Fibroblast of skin of right biceps (primary cell): ENCODE measurements around the gene DHRS13.
A peak's percentile ranks its signal among the peaks of the same experiment; 100 is the strongest.

Source experiments
- DNase-seq: peaks from one replicate; pipeline ENCODE4 v3.0.0-alpha.2; 2013

Gene DHRS13, protein sequence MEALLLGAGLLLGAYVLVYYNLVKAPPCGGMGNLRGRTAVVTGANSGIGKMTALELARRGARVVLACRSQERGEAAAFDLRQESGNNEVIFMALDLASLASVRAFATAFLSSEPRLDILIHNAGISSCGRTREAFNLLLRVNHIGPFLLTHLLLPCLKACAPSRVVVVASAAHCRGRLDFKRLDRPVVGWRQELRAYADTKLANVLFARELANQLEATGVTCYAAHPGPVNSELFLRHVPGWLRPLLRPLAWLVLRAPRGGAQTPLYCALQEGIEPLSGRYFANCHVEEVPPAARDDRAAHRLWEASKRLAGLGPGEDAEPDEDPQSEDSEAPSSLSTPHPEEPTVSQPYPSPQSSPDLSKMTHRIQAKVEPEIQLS

DNA sequence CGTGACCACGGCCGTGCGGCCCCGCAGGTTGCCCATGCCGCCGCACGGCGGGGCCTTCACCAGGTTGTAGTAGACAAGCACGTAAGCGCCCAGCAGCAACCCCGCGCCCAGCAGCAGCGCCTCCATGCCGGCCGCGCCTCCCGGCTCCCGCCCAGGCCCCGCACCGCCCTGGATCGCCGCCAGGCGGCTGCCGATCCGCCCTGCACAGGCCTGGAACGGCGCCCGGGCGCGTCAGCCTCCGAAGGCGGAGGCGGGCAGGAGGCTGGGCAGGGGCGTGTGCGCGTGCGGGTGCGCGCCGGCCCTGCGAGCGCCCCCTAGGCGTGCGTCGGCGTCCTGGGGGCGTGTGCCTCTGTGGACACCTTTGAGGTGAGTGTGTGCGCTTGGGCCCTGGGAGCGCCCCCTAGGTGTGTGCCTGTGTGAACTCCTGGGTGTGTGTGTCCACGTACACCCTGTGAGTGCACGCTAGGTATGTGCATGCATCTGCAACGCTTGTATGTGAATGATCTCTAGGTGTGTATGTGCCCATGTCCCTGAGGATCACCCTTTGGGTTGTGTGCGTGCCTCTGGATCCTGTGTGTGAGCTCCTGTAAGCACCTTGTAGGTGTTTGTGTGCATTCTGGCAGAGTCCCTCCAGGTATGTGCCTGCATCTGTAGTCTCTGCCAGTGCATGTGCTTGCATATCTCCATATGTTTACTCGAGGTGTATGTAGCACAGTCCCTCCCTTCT is at the start of gene DHRS13:
Gene DHRS13 (minus strand): TSS at position 261 of the 727 bp plus-strand sequence. CDS start 135 bp downstream, at position 126.
- DNase-seq: peak; percentile 89

DNA sequence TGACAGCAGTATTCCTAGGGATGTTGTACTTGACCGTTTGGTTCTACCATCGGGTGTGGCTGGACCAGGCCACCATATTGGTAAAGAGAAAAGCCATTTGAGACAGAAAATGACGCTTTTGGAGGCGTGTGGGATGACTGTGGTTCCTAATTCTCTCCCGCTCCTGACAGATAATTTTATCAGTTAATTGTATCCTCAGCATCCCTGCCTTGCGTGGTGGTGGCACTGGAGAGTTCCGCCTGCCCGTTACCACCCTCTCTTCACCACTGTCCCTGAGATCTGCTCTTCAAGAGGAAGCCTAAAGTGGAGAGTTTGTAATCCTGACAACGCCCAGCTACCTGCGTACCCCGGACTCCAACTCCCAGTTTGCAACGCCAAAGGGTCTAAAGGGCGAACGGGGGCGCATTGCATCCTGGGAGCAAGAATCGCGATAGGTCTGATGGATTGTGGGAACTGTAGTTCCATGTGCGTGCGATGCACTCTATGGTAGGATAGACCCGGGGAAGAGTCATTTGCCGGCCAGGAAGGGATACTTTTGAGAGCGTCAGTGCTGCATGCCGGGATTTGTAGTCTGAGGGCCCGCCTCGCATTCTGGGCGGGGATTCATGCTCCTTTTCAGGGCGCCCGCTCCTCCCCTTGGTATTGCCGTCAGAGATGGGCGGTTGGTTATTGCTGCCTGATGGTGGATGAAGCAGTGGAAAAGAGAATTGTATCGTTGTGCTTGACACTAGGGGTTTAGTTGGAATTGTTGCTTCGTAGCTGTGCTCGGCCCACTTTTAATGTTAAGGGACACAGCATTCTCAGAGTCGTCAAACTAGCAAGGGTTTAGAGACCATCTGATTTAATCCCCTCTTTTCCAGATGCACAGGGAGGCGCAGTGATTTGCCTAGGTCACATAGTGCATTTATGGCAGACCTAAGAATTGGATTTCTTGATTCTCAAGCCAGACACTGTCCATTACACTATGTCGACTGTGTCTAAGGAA is 49.4 kb upstream of the DHRS13 start:
- DNase-seq: peak; percentile 99

DNA sequence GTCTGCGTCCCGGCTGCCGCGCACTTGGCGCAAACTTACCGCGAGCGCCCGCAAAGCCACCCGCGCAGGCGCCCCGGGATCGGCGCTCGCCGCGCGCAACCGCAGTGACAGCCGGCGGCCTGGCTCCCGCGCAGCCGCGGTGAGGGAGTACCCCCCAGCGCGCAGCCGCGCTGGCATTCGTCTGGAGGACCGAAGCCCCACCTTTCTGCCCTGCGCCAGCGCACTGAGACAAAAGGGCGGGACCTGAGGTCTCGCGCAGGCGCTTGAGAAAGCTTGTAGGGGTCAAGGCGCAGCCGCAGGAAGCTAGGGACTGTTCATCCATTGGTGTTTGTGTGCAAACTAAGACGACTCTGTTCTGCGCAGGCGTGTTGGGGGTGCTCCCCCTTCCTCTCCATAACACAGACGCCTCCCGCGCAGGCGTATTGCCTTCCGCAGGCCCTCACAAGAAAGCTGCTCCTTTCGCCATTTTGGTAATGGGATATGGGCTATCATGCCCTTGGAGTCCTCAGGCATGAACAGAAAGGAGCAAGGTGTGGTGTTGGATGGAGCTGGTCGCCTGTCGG is 48.6 kb upstream of the DHRS13 start, which contains the start of gene PHF12:
Gene PHF12 (minus strand): TSS at position 91 of the 563 bp plus-strand sequence. CDS start 558 bp downstream, outside the sequence.
- peak; percentile 100 for DNase-seq

DNA sequence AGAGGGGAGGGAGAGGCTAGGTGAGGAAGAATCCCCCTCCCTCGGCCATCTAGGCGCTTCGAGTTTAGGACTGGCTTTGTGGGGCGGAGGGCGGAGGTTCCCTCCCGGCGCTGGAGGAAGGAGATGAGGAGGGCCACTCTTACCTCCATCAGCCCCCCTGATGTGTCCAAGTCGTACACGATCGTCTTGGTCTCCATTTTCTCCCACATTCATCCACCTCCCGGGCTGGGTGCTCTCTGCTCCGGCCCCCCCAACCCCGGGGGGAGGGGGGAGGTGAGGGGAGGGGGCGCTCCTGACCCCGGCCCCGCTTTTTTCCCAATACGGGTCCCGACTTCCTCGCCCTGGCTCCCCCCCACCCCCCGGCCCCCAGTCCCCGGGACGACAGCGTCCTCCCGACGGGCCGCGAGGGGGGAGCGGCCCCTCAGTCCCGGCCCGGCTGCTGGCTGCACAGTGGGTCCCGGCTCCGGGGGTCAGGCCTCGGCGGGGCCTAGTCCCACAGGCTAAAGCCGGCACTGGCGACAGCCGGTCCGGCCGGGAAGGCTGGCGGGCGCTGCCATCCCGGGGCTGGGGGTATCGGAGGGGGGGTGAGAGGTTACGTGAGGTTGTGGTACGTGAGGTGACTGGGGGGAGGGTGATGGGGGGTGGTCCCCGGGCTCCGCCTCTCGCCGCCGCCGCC is 48.0 kb upstream of the DHRS13 start:
- DNase-seq: no peak

DNA sequence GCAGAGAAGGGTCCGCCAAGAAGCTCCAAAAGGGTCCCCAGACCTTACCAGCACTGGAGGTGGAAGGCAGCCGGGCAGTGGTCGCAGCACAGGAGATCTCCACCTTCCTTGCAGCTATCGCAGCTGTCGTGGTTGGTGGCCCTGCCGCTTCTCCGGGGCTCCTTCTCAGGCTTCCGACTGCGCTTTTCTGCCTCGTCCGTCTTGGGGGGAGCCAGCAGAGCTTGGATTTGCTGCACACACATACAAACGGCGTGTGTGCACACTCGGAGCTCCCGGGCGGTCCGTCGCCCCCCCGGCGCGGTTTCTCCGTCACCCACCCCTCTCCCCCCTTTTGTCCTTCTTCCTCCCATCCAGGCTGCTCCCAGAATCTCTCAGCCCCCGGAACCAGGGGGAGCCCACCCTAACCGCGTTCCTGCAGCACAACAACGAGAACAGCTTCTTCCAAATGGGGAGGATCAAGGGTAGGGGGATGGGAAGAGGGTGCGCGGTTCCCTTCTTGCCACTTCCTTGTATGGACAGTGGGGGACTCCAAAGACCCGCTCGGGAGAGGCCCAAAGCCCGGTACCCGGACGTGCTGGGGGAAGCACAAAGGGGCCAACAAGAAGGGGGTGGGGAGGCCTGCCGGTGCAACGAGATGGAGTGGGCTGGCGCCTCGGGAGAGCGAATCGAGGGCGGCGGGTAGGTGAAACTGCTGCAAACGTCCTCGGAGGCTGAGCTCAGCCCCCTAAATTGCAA is 47.3 kb upstream of the DHRS13 start:
- peak; percentile 71 for DNase-seq

DNA sequence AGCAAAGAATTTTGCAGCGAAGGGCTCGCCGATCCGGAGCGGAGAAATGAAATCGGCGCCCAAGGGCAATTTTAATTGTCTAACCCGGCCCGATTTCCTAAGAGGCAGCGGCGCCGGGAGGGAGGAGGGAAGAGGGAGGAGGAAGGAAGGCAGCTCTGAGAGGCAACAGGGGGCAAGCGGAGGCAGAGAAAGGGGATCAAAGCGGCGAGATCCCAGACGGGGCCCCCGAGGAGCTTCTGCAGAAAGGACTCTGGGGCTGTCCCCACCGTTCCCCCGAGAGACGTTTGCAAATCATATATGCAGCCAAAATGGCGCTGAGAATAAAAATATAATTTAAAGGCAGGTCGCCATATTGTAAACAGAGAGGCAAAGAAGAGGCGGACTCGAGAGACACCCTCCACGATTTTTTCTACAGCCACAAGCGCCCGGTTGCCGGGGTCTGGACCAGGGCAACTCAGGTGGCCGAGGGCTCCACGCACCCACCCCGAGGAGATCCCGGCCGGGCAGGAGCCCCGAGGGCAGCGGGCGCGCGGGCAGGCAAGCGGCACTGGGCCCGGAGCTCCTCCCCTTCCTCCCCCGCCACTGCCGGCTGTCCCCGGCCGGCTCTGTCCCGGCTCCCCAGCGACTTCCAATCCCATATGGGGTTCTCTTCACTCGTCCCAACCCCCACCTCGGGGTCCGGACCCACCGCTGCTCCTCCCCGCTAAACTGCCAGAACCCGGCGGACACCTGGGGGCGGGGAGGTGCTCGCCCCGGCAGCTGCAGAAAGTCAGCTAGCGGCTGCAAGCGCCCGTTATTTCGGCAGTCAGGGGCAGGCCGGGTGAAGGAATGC is 46.5 kb upstream of the DHRS13 start:
- peak; percentile 50 for DNase-seq

DNA sequence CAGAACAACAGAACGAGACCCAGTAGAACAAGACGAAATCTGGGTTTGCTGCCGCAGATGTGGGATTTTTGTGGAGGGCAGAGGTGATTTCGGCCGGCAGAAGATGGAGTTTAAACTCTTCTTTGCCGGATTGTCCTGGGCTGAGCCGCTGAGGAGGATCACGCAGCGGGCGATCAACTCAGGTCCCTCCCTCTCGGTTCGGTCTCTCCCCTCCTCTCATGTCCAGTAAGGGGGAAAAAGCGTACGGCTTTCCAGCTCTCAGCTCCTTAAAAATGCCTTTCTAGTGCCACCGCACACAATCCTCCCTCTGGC is 46.0 kb upstream of the DHRS13 start:
- no peak for DNase-seq

DNA sequence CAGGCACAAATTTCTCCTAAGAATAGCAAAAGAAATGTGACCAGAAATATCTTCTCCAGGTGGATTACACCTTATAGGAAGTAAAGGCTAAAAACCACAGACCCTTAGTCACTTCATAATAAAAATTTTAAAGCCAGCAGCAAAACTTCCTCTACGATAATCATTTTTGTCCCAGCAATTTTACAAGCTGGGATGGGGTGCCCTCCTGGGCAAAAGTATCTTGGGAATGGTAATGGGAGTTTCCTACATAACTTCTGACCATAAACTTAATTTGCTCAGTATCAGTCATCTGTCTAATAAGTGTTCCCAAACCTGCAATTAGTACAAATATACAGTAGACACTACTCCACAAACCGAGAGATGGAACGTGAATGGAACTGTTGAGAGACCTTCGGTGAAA is 45.5 kb upstream of the DHRS13 start:
- no peak for DNase-seq

DNA sequence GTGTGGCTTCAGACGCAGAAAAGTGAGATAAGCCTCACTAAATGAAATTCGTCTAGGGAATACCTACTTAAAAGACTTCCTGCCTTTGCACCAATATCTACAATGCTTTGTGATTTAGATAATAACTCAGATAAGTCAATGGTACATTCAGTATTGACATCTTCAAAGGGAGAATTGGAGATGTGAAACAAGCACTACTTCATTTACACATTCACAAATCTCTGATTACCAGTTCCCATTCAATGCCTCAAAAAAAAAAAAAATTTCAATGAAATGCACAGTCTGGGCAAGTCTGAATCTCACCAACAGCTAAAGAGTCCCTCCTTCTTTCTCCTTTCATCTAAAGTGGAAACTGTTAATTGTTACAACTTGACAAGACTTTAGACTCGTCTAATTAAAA is 44.8 kb upstream of the DHRS13 start:
- DNase-seq: no peak

DNA sequence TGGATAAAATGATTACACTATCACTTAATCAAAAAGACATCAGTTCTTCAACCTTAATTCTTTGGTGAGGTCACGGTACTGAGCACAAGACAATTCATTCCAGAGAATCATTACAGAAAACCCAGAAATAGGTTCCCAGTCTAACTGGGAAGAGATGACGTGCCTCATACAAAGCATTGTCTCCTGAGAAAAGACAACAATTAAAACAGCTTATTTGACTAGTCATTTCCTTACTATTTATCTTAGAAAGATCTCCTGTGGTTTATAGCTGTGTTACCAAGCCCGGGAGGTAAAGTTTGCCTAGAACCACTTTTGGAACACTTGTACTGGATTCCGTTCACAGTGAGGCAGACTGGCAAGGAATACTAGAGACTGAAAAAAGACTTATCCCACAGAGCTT is 43.4 kb upstream of the DHRS13 start:
- peak; percentile 84 for DNase-seq

DNA sequence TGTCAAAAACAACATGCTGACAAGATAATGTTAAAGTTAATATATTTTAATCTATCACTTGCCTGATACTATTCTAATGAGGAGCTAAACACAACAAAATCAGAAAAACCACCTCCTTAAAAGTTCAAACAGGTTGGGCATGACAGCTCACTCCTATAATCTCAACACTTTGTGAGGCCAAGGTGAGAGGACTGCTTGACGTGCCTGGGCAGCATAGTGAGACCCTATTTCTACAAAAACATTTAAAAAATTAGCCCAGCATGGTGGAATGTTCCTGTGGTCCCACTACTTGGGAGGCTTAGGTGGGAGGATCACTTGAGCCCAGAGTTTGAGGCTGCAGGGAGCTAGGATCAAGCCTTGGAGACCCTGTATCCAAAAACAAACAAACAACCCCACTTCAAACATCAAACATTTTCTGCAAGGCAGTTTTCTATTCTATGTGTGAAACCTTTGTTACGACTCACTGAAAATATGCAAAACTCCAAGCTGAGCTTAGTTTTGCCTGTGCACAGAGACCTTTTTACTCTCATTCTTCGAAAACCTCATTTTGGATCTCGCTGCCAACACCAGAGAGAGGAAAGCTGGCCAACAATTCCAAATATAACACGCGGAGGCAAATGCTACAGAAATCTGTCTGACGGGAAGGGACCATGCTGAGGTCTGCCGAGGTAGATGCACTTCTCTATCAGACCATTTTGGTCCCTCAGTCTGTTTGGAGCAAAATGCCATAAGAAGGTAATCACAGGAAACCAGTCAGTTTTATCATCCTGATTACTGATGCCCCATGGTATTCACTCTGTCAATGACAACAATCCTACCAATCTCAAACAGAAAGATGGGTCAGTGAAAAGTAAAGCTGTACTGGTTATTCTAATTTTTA is 42.2 kb upstream of the DHRS13 start:
- peak; percentile 65 for DNase-seq

DNA sequence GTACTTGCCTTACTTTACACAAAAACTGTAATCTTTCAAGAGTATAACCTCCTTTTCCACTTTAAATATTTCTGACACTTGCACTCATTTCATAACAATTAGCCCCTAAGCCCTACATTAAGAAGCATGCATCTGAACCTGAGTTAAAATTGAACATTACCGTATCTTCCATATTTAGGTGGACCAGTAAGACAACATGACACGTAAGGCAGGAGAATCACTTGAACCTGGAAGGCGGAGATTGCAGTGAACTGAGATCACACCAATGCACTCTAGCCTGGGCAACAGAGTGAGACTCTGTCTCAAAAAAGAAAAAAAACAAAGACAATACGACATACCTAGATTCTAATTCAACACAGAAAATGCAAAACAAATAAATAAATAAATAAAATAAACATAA is 41.5 kb upstream of the DHRS13 start:
- no peak for DNase-seq

DNA sequence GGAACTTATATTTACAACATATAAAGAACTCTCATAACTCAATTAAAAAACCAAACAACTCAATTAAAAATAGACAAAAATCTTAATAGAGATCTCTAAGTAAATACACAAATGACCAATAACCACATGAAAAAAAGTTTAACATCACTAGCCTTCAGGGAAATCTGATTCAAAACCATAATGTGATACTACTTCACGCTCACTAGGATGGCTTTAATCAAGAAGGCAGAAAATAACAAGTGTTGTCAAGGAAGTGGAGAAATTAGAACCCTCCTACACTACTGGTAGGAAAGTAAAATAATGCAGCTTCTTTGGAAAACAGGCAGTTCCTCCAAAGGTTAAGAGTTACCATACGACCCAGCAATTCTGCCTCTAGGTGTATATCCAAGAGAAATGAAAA is 40.0 kb upstream of the DHRS13 start:
- no peak for DNase-seq

DNA sequence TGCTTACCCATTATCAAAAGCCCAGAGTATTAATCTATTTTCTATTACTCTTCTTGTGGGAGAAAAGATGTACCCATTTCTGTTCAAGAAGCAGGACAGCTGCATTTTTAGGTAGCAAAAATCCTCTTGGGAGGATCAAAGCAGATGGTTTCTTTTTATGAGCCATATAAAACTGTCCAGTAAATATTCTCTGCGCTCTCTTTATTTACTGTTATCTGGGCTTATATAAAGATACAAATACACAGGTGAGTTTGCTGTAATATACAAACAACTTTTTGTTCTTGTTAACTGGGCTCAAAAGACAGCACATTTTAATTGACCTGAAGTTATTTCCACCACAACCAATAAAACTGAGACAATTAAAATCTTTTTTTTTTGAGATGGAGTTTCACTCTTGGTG is 38.4 kb upstream of the DHRS13 start:
- no peak for DNase-seq

DNA sequence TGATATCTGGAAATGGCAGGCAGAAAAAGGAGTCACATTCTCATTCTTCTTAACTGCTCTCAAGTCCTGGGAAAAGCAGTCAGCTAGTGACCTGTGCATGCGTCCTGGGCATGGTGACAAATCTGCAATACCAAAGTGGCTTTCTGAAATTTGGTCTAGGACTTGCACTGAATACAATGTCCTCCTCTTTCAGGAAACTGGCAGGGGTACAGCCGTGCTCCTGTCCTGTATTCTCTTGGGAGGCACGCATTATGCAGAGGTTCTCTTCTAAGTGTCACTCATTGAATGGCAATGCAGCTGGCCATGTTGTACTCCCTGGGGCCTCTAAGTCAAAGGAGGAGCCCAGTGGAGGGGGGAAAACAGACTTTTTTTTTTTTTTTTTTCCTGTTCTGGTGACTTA is 37.8 kb upstream of the DHRS13 start:
- DNase-seq: no peak

DNA sequence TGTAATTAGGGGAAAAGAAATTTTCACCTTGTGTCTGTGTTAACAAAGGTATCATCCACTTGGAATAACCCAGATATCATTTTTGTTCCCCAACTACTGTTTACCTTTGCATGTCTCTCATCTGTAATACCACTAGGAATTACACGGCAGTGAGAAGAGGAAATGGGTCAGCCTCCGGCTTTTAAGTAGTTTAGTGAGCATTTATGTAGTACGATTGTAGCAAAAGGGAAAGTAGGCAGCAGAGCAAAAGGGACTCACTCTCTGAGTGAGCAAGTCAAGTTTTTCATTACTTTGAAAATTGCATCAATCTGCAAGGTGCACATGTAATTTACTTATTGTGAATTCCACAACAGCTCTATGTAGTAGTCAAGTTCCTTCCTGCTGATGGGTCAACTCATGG is 37.3 kb upstream of the DHRS13 start:
- DNase-seq: no peak

DNA sequence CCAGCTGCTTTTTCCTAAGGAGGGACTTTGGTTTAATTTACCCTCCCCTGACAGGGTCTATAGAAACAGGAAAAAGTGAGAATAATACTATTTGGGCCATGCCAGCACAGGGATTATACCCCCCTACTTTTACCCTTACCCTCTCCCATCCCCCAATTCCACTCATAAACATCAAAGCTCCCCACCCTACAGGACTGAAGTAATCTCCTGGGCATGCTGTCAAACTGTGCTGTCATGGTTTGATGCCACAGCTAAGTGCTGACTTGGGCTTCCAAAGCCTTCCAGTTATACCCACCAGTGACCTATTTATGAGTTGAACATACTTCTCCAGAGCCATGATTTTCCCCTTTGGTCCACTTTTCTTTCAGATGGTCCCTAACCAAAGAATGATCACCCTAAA is 35.7 kb upstream of the DHRS13 start:
- no peak for DNase-seq

DNA sequence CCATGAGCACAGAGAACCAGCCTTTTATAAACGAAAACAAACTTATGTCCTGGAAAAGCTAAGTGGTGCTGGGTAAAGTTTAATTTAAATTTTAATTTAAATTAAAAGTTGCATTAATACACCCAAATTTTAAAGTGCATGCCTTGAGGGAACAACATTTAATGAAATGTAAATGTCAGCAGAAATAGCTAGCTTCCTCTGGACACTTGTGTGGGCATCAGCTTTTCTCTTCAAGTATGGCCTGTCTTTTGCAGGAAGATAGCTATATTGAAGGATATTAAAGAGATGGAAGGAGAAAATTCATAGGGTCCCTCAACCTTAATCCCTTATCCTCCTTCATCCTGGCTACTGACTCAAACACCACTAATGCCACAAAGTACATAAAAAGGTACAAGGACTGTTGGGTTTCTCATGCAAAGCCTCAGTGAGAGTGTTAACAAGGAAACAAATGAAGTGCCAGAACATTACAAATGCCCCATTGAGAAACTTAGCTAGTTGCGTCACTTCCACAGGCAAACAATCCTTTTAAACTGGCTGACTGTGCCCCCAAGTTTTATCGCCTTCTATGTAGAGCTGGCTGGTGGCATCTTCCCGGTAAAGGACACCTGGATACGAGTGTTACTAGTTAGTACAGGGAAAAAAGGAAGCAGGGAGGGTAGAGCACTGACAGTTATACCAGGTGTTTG is 34.3 kb upstream of the DHRS13 start:
- DNase-seq: no peak
